GM23338 (cell line): ENCODE results near the gene ANKRD40. TPM values are rescaled to one million over a fixed set of nuclear protein-coding genes. Genes with fewer than 3 reads are reported as not detected.

Experiments
- ATAC-seq: fragments of 200-7000 bp; cut with Tn5 transposase; 3 replicates; pipeline ENCODE4 v1.9.1; 2020
- DNase-seq: peaks from one replicate; pipeline ENCODE4 v3.0.0-alpha.2; 2015; ENCODE audit warnings: low spot score
- H2AFZ ChIP-seq: fragments of 200-600 bp; sonication (generic); 2 replicates; pipeline ENCODE4 v1.8.0; 2016; ENCODE audit warnings: antibody characterized with exemption, mild to moderate bottlenecking, moderate library complexity
- H3F3A ChIP-seq: fragments of 200-600 bp; sonication (generic); replicated peaks from 2 replicates; pipeline ENCODE4 v1.8.0; 2017; ENCODE audit warnings: antibody characterized with exemption, mixed run types, low read depth
- H3K27ac ChIP-seq: fragments of 200-600 bp; sonication (generic); 2 replicates; pipeline ENCODE4 v1.6.1; 2016; ENCODE audit warnings: low read depth
- H3K27me3 ChIP-seq: fragments of 200-600 bp; sonication (generic); 2 replicates; pipeline ENCODE4 v1.8.0; 2016; ENCODE audit warnings: mild to moderate bottlenecking, mixed run types, moderate library complexity; ENCODE audit not compliant: insufficient read depth
- H3K36me3 ChIP-seq: fragments of 200-600 bp; sonication (generic); 2 replicates; pipeline ENCODE4 v1.8.0; 2016; ENCODE audit warnings: mild to moderate bottlenecking; ENCODE audit not compliant: insufficient read depth
- H3K4me1 ChIP-seq: fragments of 200-600 bp; sonication (generic); 2 replicates; pipeline ENCODE4 v1.8.0; 2016; ENCODE audit warnings: mild to moderate bottlenecking, moderate library complexity; ENCODE audit not compliant: insufficient read depth
- H3K4me2 ChIP-seq: fragments of 200-600 bp; sonication (generic); 2 replicates; pipeline ENCODE4 v1.7.1; 2017; ENCODE audit warnings: mixed run types
- H3K4me3 ChIP-seq: fragments of 200-600 bp; sonication (generic); 2 replicates; pipeline ENCODE4 v1.6.1; 2016; ENCODE audit warnings: mixed run types
- H3K79me2 ChIP-seq: fragments of 200-600 bp; sonication (generic); replicated peaks from 2 replicates; pipeline ENCODE4 v1.8.0; 2017; ENCODE audit warnings: mild to moderate bottlenecking; ENCODE audit not compliant: insufficient read depth
- H3K9me2 ChIP-seq: fragments of 200-600 bp; sonication (generic); 2 replicates; pipeline ENCODE4 v1.8.0; 2017; ENCODE audit not compliant: insufficient read depth
- H4K20me1 ChIP-seq: fragments of 200-600 bp; sonication (generic); replicated peaks from 2 replicates; pipeline ENCODE4 v1.8.0; 2017; ENCODE audit warnings: mild to moderate bottlenecking; ENCODE audit not compliant: insufficient read depth
- H3K27ac Mint-ChIP-seq: 2 replicates; pipeline ENCODE4 v1.8.0; 2020; ENCODE audit warnings: inconsistent platforms, mild to moderate bottlenecking, moderate library complexity, mixed read lengths
- H3K27me3 Mint-ChIP-seq: 3 replicates; pipeline ENCODE4 v1.8.0; 2022; ENCODE audit warnings: low read depth, mild to moderate bottlenecking, moderate library complexity, mixed read lengths, inconsistent platforms; ENCODE audit not compliant: insufficient read depth, poor library complexity
- H3K36me3 Mint-ChIP-seq: 3 replicates; pipeline ENCODE4 v1.8.0; 2021; ENCODE audit warnings: low read depth, mild to moderate bottlenecking, inconsistent platforms, moderate library complexity, mixed read lengths
- H3K4me1 Mint-ChIP-seq: 3 replicates; pipeline ENCODE4 v1.8.0; 2020; ENCODE audit warnings: mild to moderate bottlenecking, inconsistent platforms, mixed read lengths
- H3K4me3 Mint-ChIP-seq: 3 replicates; pipeline ENCODE4 v1.8.0; 2021; ENCODE audit warnings: moderate library complexity, mild to moderate bottlenecking, inconsistent platforms, mixed read lengths
- H3K9me3 Mint-ChIP-seq: 3 replicates; pipeline ENCODE4 v1.8.0; 2020; ENCODE audit warnings: moderate library complexity, mild to moderate bottlenecking, inconsistent platforms, mixed read lengths
- CTCF ChIP-seq, 2 experiments: fragments of 200-600 bp in 1 of 2; sonication (generic) in 1 of 2; conservative IDR thresholded peaks; 2 replicates each; pipeline versions ENCODE4 v1.5.1 to v1.6.1; 2016 to 2017; ENCODE audit warnings: antibody characterized with exemption in 2 of 2, low read depth in 2 of 2, mild to moderate bottlenecking in 2 of 2, moderate library complexity in 1 of 2
- ETS1 ChIP-seq: IDR thresholded peaks from 2 replicates; pipeline ENCODE4 v1.6.1; 2016; ENCODE audit warnings: antibody characterized with exemption
- EZH2 ChIP-seq: fragments of 200-600 bp; sonication (generic); IDR thresholded peaks from one replicate; pipeline ENCODE4 v1.8.0; 2017; ENCODE audit warnings: antibody characterized with exemption, mild to moderate bottlenecking, low read depth; ENCODE audit not compliant: unreplicated experiment
- JUNB ChIP-seq: IDR thresholded peaks from one replicate; pipeline ENCODE4 v1.6.1; 2016; ENCODE audit warnings: antibody characterized with exemption; ENCODE audit not compliant: unreplicated experiment
- polyA plus RNA-seq: library from polyadenylated mRNA; unstranded; fragments of >200 nt; fragmentation: Nextera tagmentation; extraction: Ambion mirVana; gene quantifications from 2 replicates; pipeline ENCODE4 v1.2.1, GENCODE V29; 2016
- total RNA-seq: library from RNA; depleted of rRNA; stranded (reverse); fragments of >200 nt; shearing (Covaris generic); gene quantifications from 2 replicates; pipeline ENCODE4 v1.2.3, GENCODE V29; 2014

ANKRD40 gene
- total and polyA plus RNA-seq, 2 experiments from 2014 or later: 19.0 to 42.1 TPM

GRCh38 chr17:50666316-50666715, 41.4 kb downstream of the ANKRD40 start:
- Mint-ChIP-seq H3K27me3 (peaks cover 9% of the 10 kb centered on the region), H3K9me3 (no peaks in the 10 kb centered on the region), H3K4me1 (peaks cover 27% of the 10 kb centered on the region), H3K4me3 (no peak overlapping the region), H3K36me3 (no peaks in the 10 kb centered on the region; the same call in 2 of the 3 replicates), H3K27ac (no peak overlapping the region)
- Histone ChIP-seq H3K36me3 (no peaks in the 10 kb centered on the region), H3F3A (no peaks in the 10 kb centered on the region), H2AFZ (no peak overlapping the region), H3K4me2 (no peak overlapping the region), H3K79me2 (no peaks in the 10 kb centered on the region), H3K27me3 (no peaks in the 10 kb centered on the region), H4K20me1 (no peaks in the 10 kb centered on the region), H3K4me3 (no peak overlapping the region), H3K4me1 (peaks cover 8% of the 10 kb centered on the region), H3K27ac (no peak overlapping the region), H3K9me2 (no peaks in the 10 kb centered on the region)
- ATAC-seq (no peak), DNase-seq (no peak)
- no peak for TF ChIP-seq EZH2

GRCh38 chr17:50665838-50666237, 41.9 kb downstream of the ANKRD40 start:
- peak; percentile 29; the same call in 2 of the 3 replicates for ATAC-seq
- peak; percentile 47 for DNase-seq
- H3K4me3 Mint-ChIP-seq: no peak overlapping the region

GRCh38 chr17:50664788-50665458, 42.8 kb downstream of the ANKRD40 start:
- Histone ChIP-seq H3K79me2 (no peaks in the 10 kb centered on the region), H3K9me2 (no peaks in the 10 kb centered on the region), H3K4me1 (peaks cover 9% of the 10 kb centered on the region), H3K27me3 (no peaks in the 10 kb centered on the region), H3F3A (no peaks in the 10 kb centered on the region), H3K36me3 (no peaks in the 10 kb centered on the region), H3K27ac (no peak overlapping the region), H2AFZ (no peak overlapping the region), H4K20me1 (no peaks in the 10 kb centered on the region), H3K4me2 (no peak overlapping the region), H3K4me3 (no peak overlapping the region)
- DNase-seq: no peak
- Mint-ChIP-seq H3K9me3 (no peaks in the 10 kb centered on the region), H3K27ac (no peak overlapping the region), H3K4me1 (peaks cover 36% of the 10 kb centered on the region), H3K36me3 (no peaks in the 10 kb centered on the region; the same call in 2 of the 3 replicates), H3K4me3 (no peak overlapping the region), H3K27me3 (peaks cover 13% of the 10 kb centered on the region)
- no peak for ATAC-seq
- no peak for TF ChIP-seq EZH2
- no peak for TF ChIP-seq ETS1
- no peak for TF ChIP-seq CTCF (conservative IDR thresholded peaks at IDR 0.05; ENCODE audit: low read depth in 2 of 2)

More at GRCh38 chr17:50665838-50666237, 41.9 kb downstream of the ANKRD40 start:
- Histone ChIP-seq H4K20me1 (no peaks in the 10 kb centered on the region), H3K4me2 (no peak overlapping the region), H3K9me2 (no peaks in the 10 kb centered on the region), H3F3A (no peaks in the 10 kb centered on the region), H3K4me3 (no peak overlapping the region), H3K4me1 (peaks cover 9% of the 10 kb centered on the region), H3K27me3 (no peaks in the 10 kb centered on the region), H3K36me3 (no peaks in the 10 kb centered on the region), H2AFZ (no peak overlapping the region), H3K79me2 (no peaks in the 10 kb centered on the region), H3K27ac (no peak overlapping the region)
- Mint-ChIP-seq H3K9me3 (no peaks in the 10 kb centered on the region), H3K27me3 (peaks cover 9% of the 10 kb centered on the region), H3K4me1 (peaks cover 31% of the 10 kb centered on the region), H3K36me3 (no peaks in the 10 kb centered on the region; the same call in 2 of the 3 replicates), H3K27ac (no peak overlapping the region)
- no peak for TF ChIP-seq JUNB
- 0 out of 4 replicates have a peak, but pooled peaks of 1 of the 2 experiments have one; percentile 6 for TF ChIP-seq CTCF (conservative IDR thresholded peaks at IDR 0.05; ENCODE audit: low read depth in 2 of 2)
